ENCODE data around the gene CHPT1.

DNA sequence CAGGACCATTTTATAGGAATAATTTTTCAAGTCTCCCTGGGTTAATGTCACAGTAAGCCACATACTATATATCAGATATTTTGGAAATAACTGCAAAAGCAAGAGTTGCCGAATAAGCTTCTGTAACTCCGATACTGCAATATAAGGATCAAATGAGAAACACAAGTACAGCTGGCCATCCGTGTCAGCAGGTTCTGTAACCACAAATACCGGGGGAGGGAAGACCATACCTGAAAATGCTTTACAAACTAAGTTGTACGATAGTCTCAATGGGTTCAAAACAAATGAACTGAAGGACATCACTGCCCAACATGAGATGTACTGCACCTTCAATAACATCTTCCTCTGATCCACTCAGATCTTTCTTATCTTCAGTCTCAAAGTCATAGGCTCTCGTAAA is 40.0 kb downstream of the CHPT1 start:
- no peak for TF ChIP-seq CTCF (IDR thresholded peaks at IDR 0.05)
- no peak for TF ChIP-seq ZFX (IDR thresholded peaks at IDR 0.05; ENCODE audit: borderline replicate concordance)

Measured in 22Rv1 (cell line).